ENCODE results near the gene CAMTA1. TPM values are rescaled to one million over a fixed set of nuclear protein-coding genes. Genes with fewer than 3 reads are reported as not detected.

CAMTA1 gene
- polyA plus RNA-seq, 3 donors from 2014 or later, result 52.7 to 89.0 (median 71.0) TPM

DNA sequence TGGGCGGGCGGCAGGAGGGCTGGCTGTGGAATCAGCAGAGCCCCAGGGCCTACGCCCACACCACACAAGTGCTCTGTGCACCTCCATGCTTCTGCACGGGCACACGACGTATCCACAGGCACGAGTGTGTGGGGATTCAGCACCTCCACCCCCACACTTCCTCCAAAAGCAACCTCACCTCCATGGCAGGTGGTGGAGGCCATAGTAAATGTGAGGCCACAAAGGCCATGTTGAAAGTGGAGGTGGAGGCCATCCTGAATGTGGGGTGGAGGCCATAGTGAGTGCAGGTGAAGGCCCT, 860.4 kb downstream of the CAMTA1 start:
- Mint-ChIP-seq H3K4me1 (peaks cover 0 to 4% of the 10 kb centered on the region in 2 donors), H3K4me3 (no peak overlapping the region), H3K27me3 (ENCODE audit: low read depth in 3 of 3) (peaks cover 2 to 3% (median 2%) of the 10 kb centered on the region in 3 donors), H3K27ac (no peak overlapping the region), H3K9me3 (no peaks in the 10 kb centered on the region), H3K36me3 (no peaks in the 10 kb centered on the region)
- DNase-seq, result no peak

DNA sequence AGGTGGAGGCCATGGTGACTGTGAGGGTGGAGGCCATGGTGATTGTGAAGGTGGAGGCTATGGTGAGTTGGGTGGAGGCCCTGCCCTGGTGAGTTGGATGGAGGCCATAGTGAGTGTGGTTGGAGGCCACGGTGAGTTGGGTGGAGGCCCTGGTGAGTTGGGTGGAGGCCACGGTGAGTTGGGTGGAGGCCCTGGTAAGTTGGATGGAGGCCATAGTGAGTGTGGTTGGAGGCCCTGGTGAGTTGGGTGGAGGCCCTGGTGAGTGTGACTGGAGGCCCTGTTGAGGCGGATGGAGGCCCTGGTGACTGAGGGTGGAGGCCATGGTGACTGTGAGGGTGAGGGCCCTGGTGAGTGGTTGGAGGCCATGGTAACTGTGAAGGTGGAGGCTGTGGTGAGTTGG, 860.9 kb downstream of the CAMTA1 start:
- H3K9me3 Mint-ChIP-seq, result no peaks in the 10 kb centered on the region
- H3K27ac Mint-ChIP-seq, result no peak overlapping the region
- no peak overlapping the region for H3K4me3 Mint-ChIP-seq
- H3K36me3 Mint-ChIP-seq, result no peaks in the 10 kb centered on the region
- peaks cover 0 to 4% of the 10 kb centered on the region in 2 donors for H3K4me1 Mint-ChIP-seq
- DNase-seq, result no peak
- peaks cover 2 to 3% (median 2%) of the 10 kb centered on the region in 3 donors for H3K27me3 Mint-ChIP-seq (ENCODE audit: low read depth in 3 of 3)

DNA sequence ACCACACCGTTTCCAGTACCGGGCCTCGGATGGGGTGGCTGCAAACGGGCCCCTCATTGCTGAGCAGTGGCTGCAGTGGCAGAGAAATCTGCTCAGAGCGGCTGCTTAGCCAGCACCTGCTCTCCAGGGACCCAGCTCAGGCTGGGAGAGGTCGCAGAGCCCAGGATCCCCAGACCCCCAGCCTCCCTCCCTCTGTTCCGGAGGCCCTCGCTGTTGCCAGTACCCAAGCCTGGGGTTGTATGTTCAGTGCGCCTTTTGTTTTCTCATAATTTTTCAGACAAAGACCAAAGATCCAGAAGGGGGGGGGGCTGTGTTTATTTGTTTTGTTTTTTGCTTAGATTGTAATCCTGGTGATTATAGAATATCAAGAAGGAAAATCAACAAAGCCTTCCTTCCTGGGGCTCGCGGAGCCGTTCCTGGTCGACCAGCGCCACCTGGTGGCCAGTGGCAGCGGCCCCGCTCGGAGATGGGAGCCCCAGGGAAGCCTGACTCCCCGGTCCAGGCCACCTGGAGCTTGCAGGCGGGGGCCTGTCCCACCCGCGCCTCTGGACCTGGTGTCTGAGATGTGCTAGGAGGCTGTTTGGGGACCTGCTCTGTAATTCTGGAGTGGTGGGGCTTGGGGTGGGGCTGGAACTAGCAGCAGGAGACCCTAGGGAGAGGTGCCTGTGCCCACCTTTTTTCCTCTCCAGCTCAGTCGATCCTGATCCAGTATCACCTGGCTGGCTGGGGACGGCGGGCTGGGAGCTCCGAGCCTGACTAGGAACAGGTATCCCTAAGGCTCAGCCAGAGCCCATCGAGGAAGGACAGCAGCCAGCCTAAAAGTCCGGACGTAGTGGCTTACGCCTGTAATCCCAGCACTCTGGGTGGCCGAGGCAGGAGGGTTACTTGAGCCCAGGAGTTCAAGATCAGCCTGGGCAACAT, 862.0 kb downstream of the CAMTA1 start:
- H3K36me3 Mint-ChIP-seq, result no peaks in the 10 kb centered on the region

DNA sequence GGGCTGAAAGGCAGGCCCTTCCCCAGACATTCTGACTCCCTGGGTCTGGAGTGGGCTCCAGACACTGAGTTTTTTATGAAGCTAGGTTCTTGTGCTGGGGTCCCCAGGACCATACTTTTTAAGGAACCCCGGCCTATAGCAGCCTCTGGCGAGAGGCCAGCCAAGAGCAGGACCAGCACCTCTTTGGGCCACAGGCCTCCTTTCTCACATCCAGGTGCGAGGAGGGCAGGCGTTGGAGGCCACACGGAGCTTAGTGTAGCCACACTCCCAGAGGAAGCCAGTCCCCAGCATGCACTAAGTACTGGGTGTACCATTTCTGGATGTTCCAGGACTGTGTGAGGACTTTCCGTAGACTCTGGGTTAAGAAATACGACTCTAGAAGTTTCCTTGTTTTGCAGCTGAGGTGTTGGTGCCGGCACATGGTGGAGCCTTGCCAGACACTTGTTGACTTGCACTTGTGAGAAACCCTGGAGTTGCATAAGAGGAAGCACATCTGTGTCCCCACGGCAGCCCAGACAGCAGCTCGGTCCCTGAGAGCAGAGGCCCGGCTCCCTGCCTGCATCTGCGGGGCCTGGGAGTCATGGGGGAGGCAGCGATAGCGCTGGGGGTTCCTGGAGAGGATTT, 863.6 kb downstream of the CAMTA1 start:
- Mint-ChIP-seq H3K9me3 (no peaks in the 10 kb centered on the region), H3K27ac (no peak overlapping the region), H3K36me3 (no peaks in the 10 kb centered on the region), H3K4me1 (peaks cover 0 to 4% of the 10 kb centered on the region in 2 donors), H3K4me3 (no peak overlapping the region), H3K27me3 (ENCODE audit: low read depth in 3 of 3) (peaks cover 2 to 6% (median 5%) of the 10 kb centered on the region in 3 donors)
- no peak for DNase-seq

More for the DNA sequence above, 862.0 kb downstream of the CAMTA1 start:
- Mint-ChIP-seq H3K27me3 (ENCODE audit: low read depth in 3 of 3) (peaks cover 2 to 6% (median 5%) of the 10 kb centered on the region in 3 donors), H3K4me1 (peaks cover 0 to 4% of the 10 kb centered on the region in 2 donors), H3K4me3 (no peak overlapping the region), H3K9me3 (no peaks in the 10 kb centered on the region), H3K27ac (no peak overlapping the region)
- peak; percentile 31 to 48 (median 44) for DNase-seq

DNA sequence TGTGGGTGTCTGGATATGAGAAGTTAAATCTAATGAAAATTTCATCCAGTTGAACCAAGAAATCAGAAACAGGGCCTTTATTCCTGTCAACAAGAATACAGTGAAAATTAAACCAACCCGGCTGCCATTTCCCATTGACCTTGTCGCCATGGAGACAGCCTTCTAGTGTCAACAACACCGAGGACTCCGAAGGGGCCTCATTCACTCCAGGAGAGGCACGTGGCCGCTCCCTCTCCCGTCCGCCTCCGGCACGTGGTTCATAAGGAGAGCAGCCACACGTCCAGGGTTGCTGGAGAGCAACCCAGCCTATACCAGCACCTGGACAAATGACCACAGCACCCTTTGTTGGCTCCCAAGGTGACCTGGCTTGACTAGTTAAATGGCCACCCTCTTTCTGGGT, 865.5 kb downstream of the CAMTA1 start:
- H3K9me3 Mint-ChIP-seq, result no peaks in the 10 kb centered on the region
- no peak overlapping the region for H3K4me3 Mint-ChIP-seq
- no peaks in the 10 kb centered on the region for H3K36me3 Mint-ChIP-seq
- no peak overlapping the region for H3K27ac Mint-ChIP-seq
- peaks cover 2 to 8% (median 6%) of the 10 kb centered on the region in 3 donors for H3K27me3 Mint-ChIP-seq (ENCODE audit: low read depth in 3 of 3)
- DNase-seq, result no peak
- peaks cover 0 to 4% of the 10 kb centered on the region in 2 donors for H3K4me1 Mint-ChIP-seq

DNA sequence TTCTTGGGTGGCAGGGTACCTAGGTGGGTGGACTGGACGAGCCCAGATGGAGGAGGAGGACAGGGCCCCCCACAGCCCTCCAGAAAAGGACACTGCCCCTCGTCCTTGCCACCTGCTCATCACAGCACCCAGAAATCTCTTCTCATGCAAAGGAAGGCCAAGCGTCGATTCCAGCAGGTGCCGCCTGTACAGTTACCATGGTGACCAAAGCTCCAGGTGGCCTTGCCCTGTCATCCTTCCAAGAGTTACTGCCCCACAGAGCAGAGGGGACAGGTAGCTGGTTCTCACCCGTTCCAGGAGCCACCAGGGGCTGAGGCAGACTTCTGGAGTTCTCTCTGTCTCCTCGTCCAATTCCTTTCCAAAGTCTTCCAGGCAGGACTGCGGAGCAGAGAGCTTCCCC, 865.9 kb downstream of the CAMTA1 start:
- Mint-ChIP-seq H3K4me3 (no peak overlapping the region), H3K36me3 (no peaks in the 10 kb centered on the region)
- no peak for DNase-seq

DNA sequence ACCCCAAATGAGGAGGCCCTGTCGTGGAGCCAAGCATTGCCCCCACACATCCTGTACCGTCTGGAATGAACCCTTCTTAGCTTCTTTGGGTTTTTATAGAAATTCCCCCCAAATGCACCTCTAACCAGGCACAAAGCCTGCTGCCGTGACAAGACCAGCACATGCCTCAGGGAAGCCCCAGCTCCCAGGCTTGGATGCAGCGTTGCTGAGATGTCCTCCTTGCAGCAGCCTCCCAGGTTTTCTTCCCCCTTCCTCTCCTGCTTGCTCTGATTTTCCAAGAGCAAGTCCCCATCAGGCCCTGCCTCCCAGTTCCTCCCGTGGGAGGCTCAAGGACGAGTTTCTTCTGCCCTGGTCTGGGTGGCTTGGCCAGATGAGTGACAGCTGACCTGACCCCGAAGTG, 866.8 kb downstream of the CAMTA1 start:
- no peak overlapping the region for H3K27ac Mint-ChIP-seq
- H3K4me1 Mint-ChIP-seq, result peaks cover 0 to 1% of the 10 kb centered on the region in 2 donors
- no peak overlapping the region for H3K4me3 Mint-ChIP-seq
- H3K9me3 Mint-ChIP-seq, result no peaks in the 10 kb centered on the region
- H3K36me3 Mint-ChIP-seq, result no peaks in the 10 kb centered on the region
- DNase-seq, result no peak
- H3K27me3 Mint-ChIP-seq (ENCODE audit: low read depth in 3 of 3), result peaks cover 2 to 8% (median 7%) of the 10 kb centered on the region in 3 donors

More for the DNA sequence above, 865.9 kb downstream of the CAMTA1 start:
- peaks cover 0 to 4% of the 10 kb centered on the region in 2 donors for H3K4me1 Mint-ChIP-seq
- no peaks in the 10 kb centered on the region for H3K9me3 Mint-ChIP-seq
- H3K27me3 Mint-ChIP-seq (ENCODE audit: low read depth in 3 of 3), result peaks cover 2 to 8% (median 6%) of the 10 kb centered on the region in 3 donors
- no peak overlapping the region for H3K27ac Mint-ChIP-seq

DNA sequence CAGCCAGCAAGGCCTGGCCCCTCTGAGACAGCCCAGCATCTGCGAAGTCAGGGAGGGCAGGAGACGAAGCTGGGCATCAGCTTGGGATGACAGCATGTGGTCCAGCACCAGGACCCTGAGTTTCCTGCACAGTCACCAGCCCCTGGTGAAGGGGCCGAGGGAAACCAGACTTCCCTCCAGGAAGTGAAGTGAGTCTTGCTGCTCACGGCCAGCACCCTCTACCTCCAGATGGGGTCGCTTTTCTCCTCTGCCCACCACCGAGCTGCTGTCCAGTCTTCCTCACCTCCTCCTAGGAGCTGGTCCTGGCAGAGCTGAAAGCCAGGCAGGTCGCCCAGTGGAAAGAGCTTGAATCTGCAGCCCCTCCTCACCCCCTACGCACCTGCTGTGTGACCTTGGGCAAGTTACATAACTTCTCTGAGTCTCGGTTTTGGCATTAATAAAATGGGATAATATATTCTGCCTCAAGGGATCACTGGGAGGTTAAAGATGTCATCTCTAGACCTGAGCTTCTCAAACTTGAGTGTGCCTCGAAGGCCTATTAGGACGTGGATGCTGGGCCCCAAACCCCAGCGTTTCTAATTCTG, 867.4 kb downstream of the CAMTA1 start:
- H3K27me3 Mint-ChIP-seq (ENCODE audit: low read depth in 3 of 3), result peaks cover 2 to 10% (median 8%) of the 10 kb centered on the region in 3 donors
- no peak overlapping the region for H3K27ac Mint-ChIP-seq
- no peak overlapping the region for H3K4me3 Mint-ChIP-seq
- no peaks in the 10 kb centered on the region for H3K36me3 Mint-ChIP-seq
- no peaks in the 10 kb centered on the region for H3K4me1 Mint-ChIP-seq
- DNase-seq, result no peak
- H3K9me3 Mint-ChIP-seq, result no peaks in the 10 kb centered on the region

DNA sequence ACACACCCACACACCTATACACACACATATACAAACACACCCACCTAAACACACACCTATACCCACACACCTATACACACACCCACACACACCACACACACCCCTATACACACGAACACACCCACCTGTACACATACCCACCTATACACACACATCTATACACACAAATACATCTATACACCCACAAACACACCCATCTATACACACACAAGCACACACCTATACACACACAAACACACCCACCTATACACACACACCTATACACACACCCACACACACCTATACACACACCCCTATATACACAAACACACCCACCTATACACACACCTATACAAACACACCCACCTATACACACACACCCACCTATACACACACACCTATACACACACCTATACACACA, 869.5 kb downstream of the CAMTA1 start:
- H3K4me1 Mint-ChIP-seq, result peaks cover 0 to 2% of the 10 kb centered on the region in 2 donors
- no peaks in the 10 kb centered on the region for H3K9me3 Mint-ChIP-seq
- peaks cover 0 to 8% (median 8%) of the 10 kb centered on the region in 3 donors for H3K27me3 Mint-ChIP-seq (ENCODE audit: low read depth in 3 of 3)
- DNase-seq, result no peak
- H3K36me3 Mint-ChIP-seq, result no peaks in the 10 kb centered on the region
- H3K27ac Mint-ChIP-seq, result no peak overlapping the region
- H3K4me3 Mint-ChIP-seq, result no peak overlapping the region

DNA sequence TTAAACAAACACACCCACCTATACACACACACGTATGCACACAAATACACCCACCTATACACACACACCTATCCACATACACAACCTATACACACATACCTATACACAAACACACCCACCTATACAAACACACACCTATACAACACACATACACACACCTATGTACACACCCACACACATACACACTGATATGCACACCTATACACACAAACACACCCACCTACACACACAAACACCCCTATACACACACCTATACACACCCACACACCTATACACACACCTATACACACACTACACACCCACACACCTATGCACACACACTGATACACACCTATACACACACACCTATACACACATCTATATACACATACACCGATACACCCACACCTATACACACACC, 870.1 kb downstream of the CAMTA1 start:
- Mint-ChIP-seq H3K36me3 (no peaks in the 10 kb centered on the region), H3K9me3 (no peaks in the 10 kb centered on the region), H3K4me3 (no peak overlapping the region), H3K27me3 (ENCODE audit: low read depth in 3 of 3) (peaks cover 0 to 8% (median 8%) of the 10 kb centered on the region in 3 donors), H3K4me1 (peaks cover 0 to 3% of the 10 kb centered on the region in 2 donors), H3K27ac (no peak overlapping the region)
- no peak for DNase-seq

DNA sequence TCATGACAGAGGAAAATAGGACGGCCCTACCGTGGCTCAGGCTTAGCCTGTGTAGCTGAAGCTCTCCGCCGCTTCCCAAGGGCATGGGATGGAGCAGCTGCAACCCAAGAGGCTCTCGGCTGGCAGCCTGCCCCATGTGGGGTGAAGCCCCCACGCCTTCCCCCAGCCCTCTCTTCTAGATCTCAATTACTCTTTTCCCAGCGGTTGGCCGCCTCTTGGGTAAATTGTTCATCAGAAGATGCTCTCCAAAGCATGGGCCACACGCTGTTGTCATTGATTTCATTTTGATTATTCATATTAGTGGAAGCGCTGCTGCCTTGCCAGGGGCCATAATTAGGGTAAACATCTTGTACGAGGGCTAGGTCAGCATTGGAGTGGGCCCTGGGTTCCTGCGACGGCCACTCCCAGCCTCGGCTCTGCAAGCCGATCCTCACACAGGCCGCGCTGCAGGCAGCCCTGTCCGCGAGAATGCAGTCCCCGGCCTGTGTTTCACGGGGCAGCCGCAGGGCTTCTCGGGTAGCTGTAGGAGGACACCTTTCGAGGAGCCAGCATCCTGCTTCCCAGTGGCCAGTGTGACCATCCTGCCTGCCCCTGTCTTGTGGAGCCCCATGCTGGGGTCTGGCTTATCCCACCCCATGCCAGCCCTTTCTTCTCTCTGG, 871.4 kb downstream of the CAMTA1 start:
- peaks cover 0 to 3% of the 10 kb centered on the region in 2 donors for H3K4me1 Mint-ChIP-seq
- no peaks in the 10 kb centered on the region for H3K9me3 Mint-ChIP-seq
- no peaks in the 10 kb centered on the region for H3K36me3 Mint-ChIP-seq
- peaks cover 0 to 8% (median 5%) of the 10 kb centered on the region in 3 donors for H3K27me3 Mint-ChIP-seq (ENCODE audit: low read depth in 3 of 3)
- DNase-seq, result no peak
- no peak overlapping the region for H3K27ac Mint-ChIP-seq
- H3K4me3 Mint-ChIP-seq, result no peak overlapping the region

DNA sequence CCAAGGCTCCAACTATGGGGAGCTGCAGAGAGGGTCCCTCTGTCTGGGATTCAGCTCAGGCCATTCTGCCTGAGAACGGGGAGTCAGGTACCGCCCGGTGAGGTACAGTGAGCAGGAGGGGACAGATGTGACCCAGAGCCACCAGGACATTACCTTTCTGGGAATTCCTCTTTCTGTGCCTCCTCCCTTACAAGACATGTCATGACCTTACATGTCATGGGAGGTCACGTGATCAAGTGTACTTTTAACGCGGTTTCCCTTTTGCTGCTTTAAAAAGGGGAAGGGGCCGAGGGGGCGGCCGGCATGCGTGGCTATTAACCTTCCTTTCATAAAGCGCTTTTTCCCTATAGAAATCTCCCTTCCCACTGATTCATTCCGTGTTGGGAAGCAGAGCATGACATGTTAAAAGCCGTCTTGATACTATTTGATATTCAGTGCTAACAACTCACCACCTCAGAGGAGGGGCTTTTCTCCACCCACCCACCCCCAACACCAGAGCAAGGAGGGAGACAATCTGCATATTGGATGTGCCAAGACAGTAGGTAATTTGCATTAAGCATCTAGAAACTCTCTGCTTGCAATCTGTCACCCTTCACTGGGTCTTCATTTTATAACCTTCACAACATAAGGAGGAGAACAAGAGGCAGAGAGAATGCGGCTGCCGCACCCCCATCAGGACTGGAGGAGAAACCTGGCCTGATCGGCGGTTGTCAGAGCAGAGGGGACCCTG, 872.2 kb downstream of the CAMTA1 start:
- H3K36me3 Mint-ChIP-seq, result no peaks in the 10 kb centered on the region

DNA sequence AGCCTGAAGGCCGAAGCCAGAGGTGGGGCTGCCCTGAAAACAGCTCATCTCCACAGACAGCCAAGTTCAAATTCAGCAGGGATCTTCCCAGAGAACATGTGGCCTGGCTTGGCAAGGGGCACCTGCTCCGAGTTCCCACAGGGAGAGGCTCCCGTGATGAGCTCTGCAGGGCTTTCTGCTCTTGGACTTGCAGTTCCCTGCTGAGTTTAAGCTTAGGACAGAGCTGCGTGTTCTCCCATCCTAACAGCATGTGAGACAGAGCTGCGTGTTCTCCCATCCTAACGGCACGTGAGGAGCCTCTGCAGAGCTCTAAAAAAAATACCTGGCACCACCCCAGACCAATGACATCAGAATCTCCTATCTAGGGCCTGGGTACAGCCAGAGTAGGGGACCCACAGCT, 872.8 kb downstream of the CAMTA1 start:
- Mint-ChIP-seq H3K4me1 (peaks cover 0 to 3% of the 10 kb centered on the region in 2 donors), H3K36me3 (no peaks in the 10 kb centered on the region), H3K27ac (peak overlapping the region in 1 of 6 donors; percentile 40), H3K9me3 (no peaks in the 10 kb centered on the region), H3K4me3 (no peak overlapping the region), H3K27me3 (ENCODE audit: low read depth in 3 of 3) (peaks cover 2 to 5% (median 5%) of the 10 kb centered on the region in 3 donors)
- no peak for DNase-seq

More for the DNA sequence above, 872.2 kb downstream of the CAMTA1 start:
- Mint-ChIP-seq H3K27ac (no peak overlapping the region), H3K9me3 (no peaks in the 10 kb centered on the region), H3K4me1 (peaks cover 0 to 3% of the 10 kb centered on the region in 2 donors), H3K4me3 (no peak overlapping the region), H3K27me3 (ENCODE audit: low read depth in 3 of 3) (peaks cover 2 to 5% (median 5%) of the 10 kb centered on the region in 3 donors)
- no peak for DNase-seq

Measured in immature natural killer cell (primary cell).